SK-N-MC (cell line): ENCODE measurements around the gene ATG2A.

Source experiments
- DNase-seq: peaks from one replicate; pipeline ENCODE4 v3.0.0-alpha.2; 2011; ENCODE audit warnings: low read depth, low spot score
- H3K27ac ChIP-seq: fragments of 200-600 bp; sonication (generic); 2 replicates; pipeline ENCODE4 v1.5.1; 2016; ENCODE audit warnings: mixed run types
- H3K36me3 ChIP-seq: fragments of 200-600 bp; sonication (generic); 2 replicates; pipeline ENCODE4 v1.6.1; 2017; ENCODE audit warnings: antibody characterized with exemption, low read length, mixed read lengths; ENCODE audit not compliant: insufficient read depth
- H3K4me3 ChIP-seq: fragments of 200-600 bp; sonication (generic); 2 replicates; pipeline ENCODE4 v1.5.1; 2016
- H3K9ac ChIP-seq: fragments of 200-600 bp; sonication (generic); 2 replicates; pipeline ENCODE4 v1.8.0; 2017; ENCODE audit warnings: mixed run types, mixed read lengths; ENCODE audit not compliant: insufficient read length
- H3K9me3 ChIP-seq: fragments of 200-600 bp; sonication (generic); 2 replicates; pipeline ENCODE4 v1.6.1; 2017; ENCODE audit warnings: low read depth, mild to moderate bottlenecking, antibody characterized with exemption, low read length, moderate library complexity, mixed read lengths
- EZH2 ChIP-seq: fragments of 200-600 bp; sonication (generic); IDR thresholded peaks from one replicate; pipeline ENCODE4 v1.6.1; 2017; ENCODE audit warnings: antibody characterized with exemption
- FOXP2 ChIP-seq: optimal IDR thresholded peaks from 2 replicates; pipeline ENCODE3; 2011; ENCODE audit warnings: mild to moderate bottlenecking, moderate library complexity; ENCODE audit not compliant: insufficient read depth; ENCODE audit errors: extremely low read length, control extremely low read depth
- POLR2AphosphoS5 ChIP-seq: IDR thresholded peaks from 2 replicates; pipeline ENCODE4 v1.6.1; 2012; ENCODE audit warnings: mild to moderate bottlenecking, low read depth, low read length, borderline replicate concordance

ATG2A gene

GRCh38 chr11:64863391-64864060 lies 53.5 kb downstream of the ATG2A start:
- Histone ChIP-seq H3K4me3 (no peak overlapping the region), H3K36me3 (no peaks in the 10 kb centered on the region), H3K27ac (no peak overlapping the region), H3K9ac (no peak overlapping the region), H3K9me3 (no peaks in the 10 kb centered on the region)
- TF ChIP-seq FOXP2 (no peak), EZH2 (no peak), POLR2AphosphoS5 (no peak)
- DNase-seq: no peak

- H3K27ac ChIP-seq: no peak overlapping the region
- TF ChIP-seq FOXP2 (no peak), EZH2 (no peak), POLR2AphosphoS5 (no peak)
- no peak overlapping the region for H3K4me3 ChIP-seq
- H3K9me3 ChIP-seq: no peaks in the 10 kb centered on the region
- H3K36me3 ChIP-seq: no peaks in the 10 kb centered on the region
- H3K9ac ChIP-seq: no peak overlapping the region
- DNase-seq: no peak
These were observed 54.0 kb downstream of the ATG2A start for GRCh38 chr11:64862987-64863390.

- DNase-seq: no peak
- no peaks in the 10 kb centered on the region for H3K36me3 ChIP-seq
- TF ChIP-seq POLR2AphosphoS5 (no peak), FOXP2 (no peak), EZH2 (no peak)
- H3K27ac ChIP-seq: no peak overlapping the region
- no peak overlapping the region for H3K9ac ChIP-seq
- no peaks in the 10 kb centered on the region for H3K9me3 ChIP-seq
- no peak overlapping the region for H3K4me3 ChIP-seq
These were observed 55.6 kb downstream of the ATG2A start for GRCh38 chr11:64861227-64861975.

- Histone ChIP-seq H3K9ac (no peak overlapping the region), H3K9me3 (no peaks in the 10 kb centered on the region), H3K4me3 (no peak overlapping the region), H3K36me3 (no peaks in the 10 kb centered on the region), H3K27ac (no peak overlapping the region)
- TF ChIP-seq FOXP2 (no peak), EZH2 (no peak), POLR2AphosphoS5 (no peak)
- DNase-seq: no peak
These were observed 57.2 kb downstream of the ATG2A start for GRCh38 chr11:64859542-64860414.

- Histone ChIP-seq H3K27ac (no peak overlapping the region), H3K36me3 (no peaks in the 10 kb centered on the region), H3K9me3 (no peaks in the 10 kb centered on the region), H3K4me3 (no peak overlapping the region), H3K9ac (no peak overlapping the region)
- no peak for DNase-seq
- TF ChIP-seq POLR2AphosphoS5 (no peak), EZH2 (no peak), FOXP2 (no peak)
These were observed 58.3 kb downstream of the ATG2A start for GRCh38 chr11:64858467-64859263.

- no peak overlapping the region for H3K9ac ChIP-seq
- no peak overlapping the region for H3K4me3 ChIP-seq
- no peaks in the 10 kb centered on the region for H3K36me3 ChIP-seq
- H3K9me3 ChIP-seq: no peaks in the 10 kb centered on the region
- TF ChIP-seq POLR2AphosphoS5: no peak
- TF ChIP-seq FOXP2: no peak
- TF ChIP-seq EZH2: no peak
- no peak overlapping the region for H3K27ac ChIP-seq
- DNase-seq: no peak
These were observed 59.5 kb downstream of the ATG2A start for GRCh38 chr11:64857485-64857884.

GRCh38 chr11:64856382-64857227 lies 60.4 kb downstream of the ATG2A start:
- H3K36me3 ChIP-seq: no peaks in the 10 kb centered on the region
- H3K27ac ChIP-seq: no peak overlapping the region
- DNase-seq: no peak
- H3K4me3 ChIP-seq: no peak overlapping the region
- no peak overlapping the region for H3K9ac ChIP-seq
- TF ChIP-seq EZH2 (no peak), POLR2AphosphoS5 (no peak), FOXP2 (no peak)
- H3K9me3 ChIP-seq: no peaks in the 10 kb centered on the region
